Activated CD4-positive, alpha-beta T cell treated with anti-CD3 and anti-CD28 coated beads, Interleukin-2, amount 50 U/mL, for 1 hour (primary cell): ENCODE measurements around the gene EML1.

Experiments
- DNase-seq: peaks from one replicate; pipeline ENCODE4 v3.0.0-alpha.2; 2020

The EML1 gene

GRCh38 chr14:99781853-99782610, 11.2 kb upstream of the EML1 start:
- DNase-seq = no peak

GRCh38 chr14:99784508-99784907, 8.7 kb upstream of the EML1 start:
- no peak for DNase-seq

GRCh38 chr14:99785426-99785825, 7.8 kb upstream of the EML1 start:
- DNase-seq = no peak

- no peak for DNase-seq
Observed at GRCh38 chr14:99786511-99786989, 6.7 kb upstream of the EML1 start.

GRCh38 chr14:99788713-99789112, 4.5 kb upstream of the EML1 start:
- DNase-seq = no peak

GRCh38 chr14:99789581-99789980, 3.6 kb upstream of the EML1 start:
- DNase-seq = no peak

- no peak for DNase-seq
Observed at GRCh38 chr14:99790201-99790977, 2.8 kb upstream of the EML1 start.

GRCh38 chr14:99790978-99791376, 2.2 kb upstream of the EML1 start:
- DNase-seq = no peak

- DNase-seq = no peak
Observed at GRCh38 chr14:99791476-99792209, 1.6 kb upstream of the EML1 start.

GRCh38 chr14:99792210-99792535, 1.0 kb upstream of the EML1 start:
- DNase-seq = no peak

- no peak for DNase-seq
Observed at GRCh38 chr14:99792551-99793212, 531 bp upstream of the EML1 start.

GRCh38 chr14:99794151-99794780, 1.1 kb downstream of the EML1 start:
- DNase-seq = no peak

- DNase-seq = no peak
Observed at GRCh38 chr14:99795046-99795445, 1.8 kb downstream of the EML1 start.

GRCh38 chr14:99797231-99797630, 4.0 kb downstream of the EML1 start:
- no peak for DNase-seq

- no peak for DNase-seq
Observed at GRCh38 chr14:99800781-99801180, 7.6 kb downstream of the EML1 start.

GRCh38 chr14:99802301-99803105, 9.3 kb downstream of the EML1 start:
- no peak for DNase-seq

GRCh38 chr14:99803106-99803775, 10.0 kb downstream of the EML1 start:
- DNase-seq = no peak

- no peak for DNase-seq
Observed at GRCh38 chr14:99803803-99804202, 10.6 kb downstream of the EML1 start.

GRCh38 chr14:99805757-99806439, 12.7 kb downstream of the EML1 start:
- DNase-seq = no peak

GRCh38 chr14:99806836-99807235, 13.6 kb downstream of the EML1 start:
- DNase-seq = no peak
